ENCODE measurements around the gene U2AF2.

Gene U2AF2

GRCh38 chr19:55650602-55651230 is 4.1 kb upstream of the U2AF2 start:
- Histone ChIP-seq H3K4me3 (ENCODE audit: low read length in 2 of 2) (no peak overlapping the region), H3K9ac (ENCODE audit: low read length in 2 of 2) (no peak overlapping the region), H3K27me3 (ENCODE audit: control insufficient read depth in 1 of 2, insufficient read depth in 2 of 2, low read length in 2 of 2) (no peaks in the 10 kb centered on the region), H3K9me3 (ENCODE audit: control insufficient read depth in 2 of 2, low read length in 2 of 2) (no peaks in the 10 kb centered on the region), H3K4me1 (ENCODE audit: control insufficient read depth, insufficient read depth, low read length) (peaks cover 31% of the 10 kb centered on the region), H3K36me3 (ENCODE audit: control insufficient read depth in 2 of 2, insufficient read depth in 2 of 2, low read length in 2 of 2) (peaks cover 0 to 2% of the 10 kb centered on the region in 2 donors), H3K27ac (ENCODE audit: low read length) (no peak overlapping the region)

GRCh38 chr19:55651236-55651635 is 3.6 kb upstream of the U2AF2 start:
- Histone ChIP-seq H3K27me3 (ENCODE audit: control insufficient read depth in 1 of 2, insufficient read depth in 2 of 2, low read length in 2 of 2) (no peaks in the 10 kb centered on the region), H3K9ac (ENCODE audit: low read length in 2 of 2) (no peak overlapping the region), H3K9me3 (ENCODE audit: control insufficient read depth in 2 of 2, low read length in 2 of 2) (no peaks in the 10 kb centered on the region), H3K4me3 (ENCODE audit: low read length in 2 of 2) (no peak overlapping the region), H3K27ac (ENCODE audit: low read length) (no peak overlapping the region), H3K36me3 (ENCODE audit: control insufficient read depth in 2 of 2, insufficient read depth in 2 of 2, low read length in 2 of 2) (peaks cover 0 to 2% of the 10 kb centered on the region in 2 donors), H3K4me1 (ENCODE audit: control insufficient read depth, insufficient read depth, low read length) (peaks cover 36% of the 10 kb centered on the region)

DNA sequence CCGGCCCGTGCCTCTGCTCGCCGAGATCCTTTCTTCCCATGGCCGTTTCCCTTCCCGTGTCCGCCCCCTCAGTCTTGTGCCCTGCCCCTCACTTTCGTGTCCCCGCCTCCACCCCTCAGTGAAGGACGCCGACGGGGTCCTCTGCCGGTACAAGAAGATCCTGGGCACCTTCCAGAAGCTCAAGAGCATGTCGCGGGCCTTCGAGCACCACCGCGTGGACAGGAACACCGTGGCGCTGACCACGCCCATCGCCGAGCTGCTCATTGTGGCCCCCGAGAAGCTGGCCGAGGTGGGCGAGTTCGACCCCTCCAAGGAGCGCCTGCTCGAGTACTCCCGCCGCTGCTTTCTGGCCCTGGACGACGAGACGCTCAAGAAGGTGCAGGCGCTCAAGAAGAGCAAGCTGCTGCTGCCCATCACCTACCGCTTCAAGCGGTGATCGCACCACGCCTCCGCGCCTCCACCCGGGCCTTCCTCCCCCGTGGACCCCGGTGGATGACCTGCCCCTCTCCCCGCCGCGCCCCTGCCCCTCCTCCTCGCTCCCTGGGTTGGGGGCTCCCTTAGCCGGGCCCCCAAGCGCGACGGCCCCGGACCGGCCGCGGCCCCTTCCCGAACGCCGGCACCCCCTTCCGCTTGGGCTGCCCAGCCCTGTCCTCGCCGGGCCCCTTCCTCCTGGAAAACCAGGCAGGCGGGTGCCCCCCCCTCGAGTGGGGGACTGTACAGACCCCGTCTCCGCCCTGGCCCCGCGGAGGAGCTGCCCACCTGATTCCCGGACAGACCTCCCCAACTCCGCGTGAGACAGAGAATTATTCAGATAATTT is 2.3 kb upstream of the U2AF2 start:
- H3K36me3 ChIP-seq (ENCODE audit: control insufficient read depth in 2 of 2, insufficient read depth in 2 of 2, low read length in 2 of 2): peaks cover 0 to 2% of the 10 kb centered on the region in 2 donors
- H3K9ac ChIP-seq (ENCODE audit: low read length in 2 of 2): no peak overlapping the region
- no peaks in the 10 kb centered on the region for H3K27me3 ChIP-seq (ENCODE audit: control insufficient read depth in 1 of 2, insufficient read depth in 2 of 2, low read length in 2 of 2)
- H3K4me3 ChIP-seq (ENCODE audit: low read length in 2 of 2): no peak overlapping the region
- H3K4me1 ChIP-seq (ENCODE audit: control insufficient read depth, insufficient read depth, low read length): peaks cover 42% of the 10 kb centered on the region
- H3K27ac ChIP-seq (ENCODE audit: low read length): no peak overlapping the region
- H3K9me3 ChIP-seq (ENCODE audit: control insufficient read depth in 2 of 2, low read length in 2 of 2): no peaks in the 10 kb centered on the region

- Histone ChIP-seq H3K27ac (ENCODE audit: low read length) (peak overlapping the region; percentile 96), H3K4me1 (ENCODE audit: control insufficient read depth, insufficient read depth, low read length) (peaks cover 46% of the 10 kb centered on the region), H3K9ac (ENCODE audit: low read length in 2 of 2) (peak overlapping the region; percentile 95 to 99), H3K9me3 (ENCODE audit: control insufficient read depth in 2 of 2, low read length in 2 of 2) (no peaks in the 10 kb centered on the region), H3K27me3 (ENCODE audit: control insufficient read depth in 1 of 2, insufficient read depth in 2 of 2, low read length in 2 of 2) (no peaks in the 10 kb centered on the region), H3K4me3 (ENCODE audit: low read length in 2 of 2) (peak overlapping the region; percentile 95 to 97), H3K36me3 (ENCODE audit: control insufficient read depth in 2 of 2, insufficient read depth in 2 of 2, low read length in 2 of 2) (peaks cover 0 to 2% of the 10 kb centered on the region in 2 donors)
Observed at GRCh38 chr19:55653651-55654322, 1.0 kb upstream of the U2AF2 start.

DNA sequence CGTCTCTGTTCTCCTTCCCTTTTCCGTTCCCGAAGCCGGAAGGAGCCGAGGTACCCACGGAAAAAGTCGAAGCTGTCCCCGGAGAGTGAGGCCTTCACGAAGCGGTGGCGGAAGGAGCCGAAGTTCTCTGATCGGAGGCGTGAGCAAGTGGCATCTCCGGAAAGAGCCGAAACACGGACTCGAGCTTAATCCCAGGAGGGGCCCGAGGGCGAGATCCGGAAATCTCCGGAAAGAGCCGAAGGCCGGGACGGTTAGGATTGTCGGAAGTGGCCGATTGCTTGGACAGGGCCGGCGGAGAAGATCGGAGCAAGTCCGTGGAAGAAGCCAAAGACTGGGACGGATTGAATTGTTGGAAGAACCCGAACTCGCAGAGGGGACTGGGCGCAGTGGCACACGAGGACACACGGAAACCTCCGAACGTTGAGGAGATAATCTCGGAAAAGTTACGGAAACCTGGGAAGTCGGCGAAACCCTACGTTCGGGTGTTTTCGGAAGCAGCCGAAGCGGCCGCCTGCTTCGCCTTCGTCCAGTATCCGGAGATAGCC is 440 bp upstream of the U2AF2 start:
- Histone ChIP-seq H3K4me1 (ENCODE audit: control insufficient read depth, insufficient read depth, low read length) (peaks cover 45% of the 10 kb centered on the region), H3K9ac (ENCODE audit: low read length in 2 of 2) (peak overlapping the region; percentile 95 to 99), H3K36me3 (ENCODE audit: control insufficient read depth in 2 of 2, insufficient read depth in 2 of 2, low read length in 2 of 2) (peaks cover 0 to 2% of the 10 kb centered on the region in 2 donors), H3K9me3 (ENCODE audit: control insufficient read depth in 2 of 2, low read length in 2 of 2) (no peaks in the 10 kb centered on the region), H3K27ac (ENCODE audit: low read length) (peak overlapping the region; percentile 96), H3K27me3 (ENCODE audit: control insufficient read depth in 1 of 2, insufficient read depth in 2 of 2, low read length in 2 of 2) (no peaks in the 10 kb centered on the region), H3K4me3 (ENCODE audit: low read length in 2 of 2) (peak overlapping the region; percentile 95 to 97)

DNA sequence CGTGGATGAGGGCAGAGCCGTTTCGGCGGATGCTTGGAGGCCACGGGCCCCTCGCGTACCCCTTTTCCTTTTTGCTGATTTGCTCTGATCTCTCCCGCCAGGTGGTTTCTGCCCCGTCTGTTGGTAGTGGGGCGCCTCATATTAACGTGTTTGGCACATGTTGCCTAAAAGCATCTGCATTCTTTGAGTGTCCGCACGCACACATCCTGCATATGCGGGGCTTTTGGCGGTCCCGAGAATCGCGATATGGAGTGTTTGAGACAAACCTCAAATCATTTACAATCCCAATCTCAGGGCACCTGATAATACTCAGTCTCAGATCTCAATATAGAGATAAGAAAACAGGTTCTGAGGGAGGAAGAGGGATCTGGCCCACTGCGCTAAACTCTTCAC is 809 bp downstream of the U2AF2 start:
- H3K27ac ChIP-seq (ENCODE audit: low read length): peak overlapping the region; percentile 92
- peak overlapping the region; percentile 91 for H3K9ac ChIP-seq (ENCODE audit: low read length in 2 of 2)
- H3K27me3 ChIP-seq (ENCODE audit: control insufficient read depth in 1 of 2, insufficient read depth in 2 of 2, low read length in 2 of 2): no peaks in the 10 kb centered on the region
- no peaks in the 10 kb centered on the region for H3K9me3 ChIP-seq (ENCODE audit: control insufficient read depth in 2 of 2, low read length in 2 of 2)
- peak overlapping the region; percentile 79 to 95 for H3K4me3 ChIP-seq (ENCODE audit: low read length in 2 of 2)
- H3K36me3 ChIP-seq (ENCODE audit: control insufficient read depth in 2 of 2, insufficient read depth in 2 of 2, low read length in 2 of 2): peaks cover 7 to 10% of the 10 kb centered on the region in 2 donors
- H3K4me1 ChIP-seq (ENCODE audit: control insufficient read depth, insufficient read depth, low read length): peaks cover 44% of the 10 kb centered on the region

GRCh38 chr19:55656552-55656951 is 1.7 kb downstream of the U2AF2 start:
- Histone ChIP-seq H3K36me3 (ENCODE audit: control insufficient read depth in 2 of 2, insufficient read depth in 2 of 2, low read length in 2 of 2) (peaks cover 11 to 18% of the 10 kb centered on the region in 2 donors), H3K27ac (ENCODE audit: low read length) (no peak overlapping the region), H3K4me3 (ENCODE audit: low read length in 2 of 2) (peak overlapping the region; percentile 79 to 95), H3K9me3 (ENCODE audit: control insufficient read depth in 2 of 2, low read length in 2 of 2) (no peaks in the 10 kb centered on the region), H3K9ac (ENCODE audit: low read length in 2 of 2) (peak overlapping the region in 1 of 2 donors; percentile 62), H3K4me1 (ENCODE audit: control insufficient read depth, insufficient read depth, low read length) (peaks cover 44% of the 10 kb centered on the region), H3K27me3 (ENCODE audit: control insufficient read depth in 1 of 2, insufficient read depth in 2 of 2, low read length in 2 of 2) (no peaks in the 10 kb centered on the region)

DNA sequence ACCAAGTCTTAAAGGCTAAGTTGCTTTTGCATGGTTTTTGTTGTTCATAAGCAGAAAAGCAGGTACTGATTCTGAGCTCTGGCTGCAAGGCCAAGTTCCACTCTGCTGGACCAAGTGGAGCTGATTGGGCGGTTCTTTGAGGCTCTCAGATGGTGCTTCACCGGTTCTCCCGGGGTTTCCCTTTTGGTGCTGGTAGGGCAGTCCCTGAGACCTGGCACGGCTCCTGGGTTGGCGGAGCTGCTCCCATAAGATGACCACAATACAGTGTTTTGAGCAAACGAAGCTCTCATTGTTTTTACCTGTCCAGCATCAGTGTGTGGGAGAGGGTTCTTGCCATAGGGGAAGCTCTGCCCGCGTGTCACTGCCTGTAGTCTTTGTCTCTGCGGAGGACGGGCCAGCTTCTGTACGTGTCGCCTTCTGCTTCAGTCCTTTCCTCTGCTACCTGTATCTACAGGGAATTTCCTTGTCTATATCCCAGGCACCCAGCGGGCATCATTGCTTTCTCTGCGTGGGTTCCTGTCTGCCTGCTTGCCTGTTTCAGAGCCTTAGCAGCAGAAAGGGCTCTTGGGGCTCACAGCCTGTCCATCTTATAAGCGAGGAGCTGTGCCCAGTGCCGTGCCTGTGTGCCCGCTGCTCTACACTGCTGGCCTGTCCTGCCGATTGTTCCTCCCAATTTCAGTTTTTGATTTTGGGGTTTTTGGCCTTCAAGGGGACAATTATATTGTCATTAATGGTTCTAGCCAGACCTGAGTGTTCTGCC is 2.3 kb downstream of the U2AF2 start:
- peak overlapping the region; percentile 79 to 95 for H3K4me3 ChIP-seq (ENCODE audit: low read length in 2 of 2)
- no peaks in the 10 kb centered on the region for H3K27me3 ChIP-seq (ENCODE audit: control insufficient read depth in 1 of 2, insufficient read depth in 2 of 2, low read length in 2 of 2)
- H3K9ac ChIP-seq (ENCODE audit: low read length in 2 of 2): peak overlapping the region; percentile 1 to 62
- no peaks in the 10 kb centered on the region for H3K9me3 ChIP-seq (ENCODE audit: control insufficient read depth in 2 of 2, low read length in 2 of 2)
- peaks cover 16 to 23% of the 10 kb centered on the region in 2 donors for H3K36me3 ChIP-seq (ENCODE audit: control insufficient read depth in 2 of 2, insufficient read depth in 2 of 2, low read length in 2 of 2)
- H3K27ac ChIP-seq (ENCODE audit: low read length): no peak overlapping the region
- peaks cover 44% of the 10 kb centered on the region for H3K4me1 ChIP-seq (ENCODE audit: control insufficient read depth, insufficient read depth, low read length)

DNA sequence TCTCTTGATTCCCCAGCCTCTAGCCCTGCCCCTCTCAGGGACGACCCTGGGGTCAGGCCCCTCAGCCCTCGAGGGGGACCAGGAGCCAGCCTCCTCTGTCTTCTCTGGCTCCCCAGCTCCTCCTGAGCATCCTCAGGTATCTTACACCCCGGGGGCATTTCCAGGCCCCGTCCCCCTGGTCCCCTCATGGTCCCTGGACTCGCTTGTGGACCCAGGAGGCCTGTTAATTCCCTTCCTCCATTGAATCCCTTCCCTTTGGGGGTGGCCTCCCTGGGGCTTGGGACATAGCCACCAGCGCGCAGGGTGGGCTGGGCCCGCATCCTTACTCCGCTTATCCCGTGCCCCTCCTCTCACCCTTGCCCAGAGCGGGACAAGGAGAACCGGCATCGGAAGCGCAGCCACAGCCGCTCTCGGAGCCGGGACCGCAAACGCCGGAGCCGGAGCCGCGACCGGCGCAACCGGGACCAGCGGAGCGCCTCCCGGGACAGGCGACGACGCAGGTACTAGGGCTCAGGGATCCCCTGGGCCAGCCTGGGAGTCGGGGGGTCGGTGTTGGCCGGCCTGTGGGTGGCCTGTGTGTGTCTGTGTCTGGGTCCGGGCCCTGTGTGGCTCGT is 4.1 kb downstream of the U2AF2 start:
- H3K36me3 ChIP-seq (ENCODE audit: control insufficient read depth in 2 of 2, insufficient read depth in 2 of 2, low read length in 2 of 2): peaks cover 32 to 36% of the 10 kb centered on the region in 2 donors
- H3K27me3 ChIP-seq (ENCODE audit: control insufficient read depth in 1 of 2, insufficient read depth in 2 of 2, low read length in 2 of 2): no peaks in the 10 kb centered on the region
- H3K9ac ChIP-seq (ENCODE audit: low read length in 2 of 2): no peak overlapping the region
- peaks cover 44% of the 10 kb centered on the region for H3K4me1 ChIP-seq (ENCODE audit: control insufficient read depth, insufficient read depth, low read length)
- no peak overlapping the region for H3K27ac ChIP-seq (ENCODE audit: low read length)
- no peaks in the 10 kb centered on the region for H3K9me3 ChIP-seq (ENCODE audit: control insufficient read depth in 2 of 2, low read length in 2 of 2)
- peak overlapping the region in 1 of 2 donors; percentile 3 for H3K4me3 ChIP-seq (ENCODE audit: low read length in 2 of 2)

DNA sequence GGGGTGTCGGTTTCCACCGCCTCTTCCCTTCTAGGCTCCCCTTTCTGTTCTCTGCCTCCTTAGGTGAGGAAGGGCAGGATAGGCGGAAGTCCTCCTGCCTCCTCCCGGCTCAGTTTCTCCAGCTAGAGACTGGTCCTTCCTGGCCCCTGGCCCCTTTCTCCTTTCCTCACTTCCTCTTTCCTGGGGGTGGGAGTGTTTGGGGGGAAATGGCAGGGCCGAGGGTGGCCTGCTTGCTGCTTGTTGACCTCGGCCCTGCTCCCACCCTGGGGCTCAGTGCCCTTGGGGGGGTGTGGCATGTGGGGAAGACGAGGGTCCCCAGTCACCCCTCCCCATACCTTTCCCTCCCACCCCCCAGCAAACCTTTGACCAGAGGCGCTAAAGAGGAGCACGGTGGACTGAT is 5.0 kb downstream of the U2AF2 start:
- Histone ChIP-seq H3K9me3 (ENCODE audit: control insufficient read depth in 2 of 2, low read length in 2 of 2) (no peaks in the 10 kb centered on the region), H3K36me3 (ENCODE audit: control insufficient read depth in 2 of 2, insufficient read depth in 2 of 2, low read length in 2 of 2) (peaks cover 37 to 44% of the 10 kb centered on the region in 2 donors), H3K27ac (ENCODE audit: low read length) (no peak overlapping the region), H3K27me3 (ENCODE audit: control insufficient read depth in 1 of 2, insufficient read depth in 2 of 2, low read length in 2 of 2) (no peaks in the 10 kb centered on the region), H3K9ac (ENCODE audit: low read length in 2 of 2) (no peak overlapping the region), H3K4me3 (ENCODE audit: low read length in 2 of 2) (no peak overlapping the region), H3K4me1 (ENCODE audit: control insufficient read depth, insufficient read depth, low read length) (peaks cover 44% of the 10 kb centered on the region)
